ENCODE results near the gene CCDC183.
"Not testable (repeated sequence)": the region's sequence is repeated elsewhere in the genome, so short reads cannot be mapped to it uniquely, and the experiment has no call there.

The CCDC183 gene

GRCh38 chr9:136829412-136829811, 33.3 kb downstream of the CCDC183 start:
- ATAC-seq (no peak), DNase-seq (no peak)
- H3K9me3 Mint-ChIP-seq: no peaks in the 10 kb centered on the region
- H3K4me1 Mint-ChIP-seq: no peaks in the 10 kb centered on the region
- no peak overlapping the region for H3K4me3 Mint-ChIP-seq
- H3K36me3 Mint-ChIP-seq (ENCODE audit: low read depth): peaks cover 4% of the 10 kb centered on the region
- H3K27me3 Mint-ChIP-seq: no peaks in the 10 kb centered on the region
- no peak overlapping the region for H3K27ac Mint-ChIP-seq

- H3K27me3 Mint-ChIP-seq: no peaks in the 10 kb centered on the region
- H3K4me3 Mint-ChIP-seq: no peak overlapping the region
- no peak overlapping the region for H3K27ac Mint-ChIP-seq
- DNase-seq: no peak
- H3K36me3 Mint-ChIP-seq (ENCODE audit: low read depth): peaks cover 4% of the 10 kb centered on the region
- H3K9me3 Mint-ChIP-seq: no peaks in the 10 kb centered on the region
- no peak for ATAC-seq
- no peaks in the 10 kb centered on the region for H3K4me1 Mint-ChIP-seq
Observed at GRCh38 chr9:136829981-136830885, 34.1 kb downstream of the CCDC183 start.

- Mint-ChIP-seq H3K36me3 (ENCODE audit: low read depth) (peaks cover 4% of the 10 kb centered on the region), H3K4me3 (no peak overlapping the region), H3K27ac (no peak overlapping the region)
Observed at GRCh38 chr9:136831002-136831719, 35.0 kb downstream of the CCDC183 start.

GRCh38 chr9:136831720-136832104, 35.6 kb downstream of the CCDC183 start:
- DNase-seq: no peak
- no peak overlapping the region for H3K4me3 Mint-ChIP-seq
- no peaks in the 10 kb centered on the region for H3K27me3 Mint-ChIP-seq
- peaks cover 4% of the 10 kb centered on the region for H3K36me3 Mint-ChIP-seq (ENCODE audit: low read depth)
- H3K27ac Mint-ChIP-seq: no peak overlapping the region
- no peaks in the 10 kb centered on the region for H3K4me1 Mint-ChIP-seq
- no peak for ATAC-seq
- H3K9me3 Mint-ChIP-seq: no peaks in the 10 kb centered on the region

More at GRCh38 chr9:136831002-136831719, 35.0 kb downstream of the CCDC183 start:
- no peak for DNase-seq
- Mint-ChIP-seq H3K4me1 (no peaks in the 10 kb centered on the region), H3K27me3 (no peaks in the 10 kb centered on the region), H3K9me3 (no peaks in the 10 kb centered on the region)
- no peak for ATAC-seq

GRCh38 chr9:136832581-136832980, 36.4 kb downstream of the CCDC183 start:
- ATAC-seq: no peak
- DNase-seq: no peak
- Mint-ChIP-seq H3K4me1 (no peaks in the 10 kb centered on the region), H3K9me3 (no peaks in the 10 kb centered on the region), H3K27me3 (no peaks in the 10 kb centered on the region), H3K36me3 (ENCODE audit: low read depth) (peaks cover 4% of the 10 kb centered on the region), H3K27ac (no peak overlapping the region), H3K4me3 (no peak overlapping the region)

- not testable (repeated sequence) for H3K9me3 Mint-ChIP-seq; H3K36me3 Mint-ChIP-seq (ENCODE audit: low read depth); ATAC-seq; H3K4me1 Mint-ChIP-seq; H3K27me3 Mint-ChIP-seq; DNase-seq; H3K4me3 Mint-ChIP-seq; H3K27ac Mint-ChIP-seq
Observed at GRCh38 chr9:136833381-136834048, 37.4 kb downstream of the CCDC183 start.

- DNase-seq: no peak
- ATAC-seq: no peak
- no peak overlapping the region for H3K4me3 Mint-ChIP-seq
- H3K27ac Mint-ChIP-seq: no peak overlapping the region
- H3K9me3 Mint-ChIP-seq: no peaks in the 10 kb centered on the region
- H3K27me3 Mint-ChIP-seq: no peaks in the 10 kb centered on the region
- H3K4me1 Mint-ChIP-seq: peaks cover 3% of the 10 kb centered on the region
- peaks cover 4% of the 10 kb centered on the region for H3K36me3 Mint-ChIP-seq (ENCODE audit: low read depth)
Observed at GRCh38 chr9:136835162-136835931, 39.2 kb downstream of the CCDC183 start.

GRCh38 chr9:136835932-136836904, 40.1 kb downstream of the CCDC183 start:
- Mint-ChIP-seq H3K27ac (no peak overlapping the region), H3K4me3 (no peak overlapping the region), H3K9me3 (no peaks in the 10 kb centered on the region), H3K36me3 (ENCODE audit: low read depth) (peaks cover 4% of the 10 kb centered on the region), H3K27me3 (no peaks in the 10 kb centered on the region), H3K4me1 (peaks cover 3% of the 10 kb centered on the region)
- DNase-seq (no peak), ATAC-seq (no peak)

GRCh38 chr9:136837146-136837855, 41.2 kb downstream of the CCDC183 start:
- Mint-ChIP-seq H3K36me3 (ENCODE audit: low read depth) (peaks cover 4% of the 10 kb centered on the region), H3K27me3 (no peaks in the 10 kb centered on the region), H3K9me3 (no peaks in the 10 kb centered on the region), H3K4me3 (no peak overlapping the region), H3K27ac (no peak overlapping the region), H3K4me1 (peaks cover 7% of the 10 kb centered on the region)
- ATAC-seq (no peak), DNase-seq (no peak)

GRCh38 chr9:136837856-136838277, 41.7 kb downstream of the CCDC183 start:
- not testable (repeated sequence) for ATAC-seq; H3K4me3 Mint-ChIP-seq; DNase-seq; H3K9me3 Mint-ChIP-seq; H3K27me3 Mint-ChIP-seq; H3K27ac Mint-ChIP-seq; H3K4me1 Mint-ChIP-seq; H3K36me3 Mint-ChIP-seq (ENCODE audit: low read depth)

GRCh38 chr9:136838314-136839228, 42.4 kb downstream of the CCDC183 start:
- no peaks in the 10 kb centered on the region for H3K27me3 Mint-ChIP-seq
- peaks cover 12% of the 10 kb centered on the region for H3K4me1 Mint-ChIP-seq
- peaks cover 4% of the 10 kb centered on the region for H3K36me3 Mint-ChIP-seq (ENCODE audit: low read depth)
- H3K4me3 Mint-ChIP-seq: no peak overlapping the region
- ATAC-seq (no peak), DNase-seq (no peak)
- H3K27ac Mint-ChIP-seq: no peak overlapping the region
- no peaks in the 10 kb centered on the region for H3K9me3 Mint-ChIP-seq

Measured in activated naive CD8-positive, alpha-beta T cell treated with anti-CD3 and anti-CD28 coated beads, Interleukin-2, amount 50 U/mL, for 24 hours (primary cell).